ENCODE results near the gene NIT1. TPM values are rescaled to one million over a fixed set of nuclear protein-coding genes. Genes with fewer than 3 reads are reported as not detected.

Gene NIT1
- total and polyA plus RNA-seq, 2 donors (not counting 3 experiments of a cell fraction or from before 2014, with no cell fraction given), result 20.3 to 26.5 TPM

DNA sequence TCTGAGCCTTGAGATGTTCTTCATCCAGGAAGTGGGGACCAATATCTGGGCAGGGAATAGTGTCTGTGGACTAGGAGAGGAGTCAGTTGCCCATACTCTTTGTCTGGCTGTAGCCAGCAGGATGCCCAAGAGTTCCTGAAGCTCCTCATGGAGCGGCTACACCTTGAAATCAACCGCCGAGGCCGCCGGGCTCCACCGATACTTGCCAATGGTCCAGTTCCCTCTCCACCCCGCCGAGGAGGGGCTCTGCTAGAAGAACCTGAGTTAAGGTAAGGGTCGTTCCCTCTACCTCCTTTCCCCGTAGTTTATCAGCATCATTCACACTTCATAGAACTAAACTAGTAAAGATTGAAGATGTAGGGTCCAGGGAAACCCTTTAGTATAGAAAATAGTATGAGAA, 44.9 kb downstream of the NIT1 start:
- ChIA-PET CTCF (no interaction called here), POLR2A (no interaction called here)
- Histone ChIP-seq H3K4me1 (ENCODE audit: control insufficient read depth, extremely low read depth, insufficient read depth, low read length) (peaks cover 23% of the 10 kb centered on the region), H3K4me2 (ENCODE audit: insufficient read depth, low read length) (no peak overlapping the region), H3K9me1 (replicated peaks; ENCODE audit: control insufficient read depth, extremely low read depth, insufficient read depth, low read length) (no peaks in the 10 kb centered on the region), H3K4me3 (replicated peaks in 1 of 3; ENCODE audit: insufficient read depth in 1 of 3, low read depth in 1 of 3, low read length in 3 of 3) (no peak overlapping the region), H3K9me3 (replicated peaks; ENCODE audit: control insufficient read depth, insufficient read depth, low read length) (no peaks in the 10 kb centered on the region), H3K36me3 (ENCODE audit: control insufficient read depth in 2 of 2, extremely low read depth in 1 of 2, insufficient read depth in 2 of 2, low read length in 2 of 2) (peaks cover 0 to 11% of the 10 kb centered on the region in 2 experiments), H2AFZ (ENCODE audit: low read depth, low read length) (no peak overlapping the region), H4K20me1 (replicated peaks; ENCODE audit: control insufficient read depth, extremely low read depth, insufficient read depth, low read length) (no peaks in the 10 kb centered on the region), H3K9ac (replicated peaks; ENCODE audit: extremely low read depth, insufficient read depth, low read length) (no peak overlapping the region), H3K79me2 (ENCODE audit: control insufficient read depth, insufficient read depth, low read length) (peaks cover 7% of the 10 kb centered on the region), H3K27ac (ENCODE audit: insufficient read depth, low read depth, low read length) (no peak overlapping the region), H3K27me3 (ENCODE audit: control insufficient read depth in 2 of 2, insufficient read depth in 2 of 2, low read length in 2 of 2) (no peaks in the 10 kb centered on the region)
- no peak for DNase-seq (ENCODE audit: low read depth, low spot score)
- intact Hi-C loops (cut with micrococcal nuclease) (no loop called here), dilution Hi-C loops (cut with MboI; ENCODE audit: extremely low pct_ligation_motif_present, low sequenced_read_pairs) (no loop called here)
- TF ChIP-seq GATA2 (IDR thresholded peaks at IDR 0.05; ENCODE audit: insufficient read depth, insufficient read length, low read depth, low read length) (no peak), EZH2 (IDR thresholded peaks at IDR 0.05; ENCODE audit: borderline replicate concordance, low read depth, low read length, severe bottlenecking) (no peak), POLR2A (IDR thresholded peaks at IDR 0.05; ENCODE audit: low read depth, low read length) (no peak), MYC (IDR thresholded peaks at IDR 0.05; ENCODE audit: low read depth, low read length) (no peak), FOS (IDR thresholded peaks at IDR 0.05; ENCODE audit: borderline replicate concordance, insufficient read depth, low read length) (no peak), POLR2AphosphoS5 (IDR thresholded peaks at IDR 0.05; ENCODE audit: insufficient read depth, low read depth, low read length) (no peak), JUN (IDR thresholded peaks at IDR 0.05; ENCODE audit: borderline replicate concordance, insufficient read depth, insufficient read length, low read depth) (no peak)
- TF ChIP-seq, protein P1, sequence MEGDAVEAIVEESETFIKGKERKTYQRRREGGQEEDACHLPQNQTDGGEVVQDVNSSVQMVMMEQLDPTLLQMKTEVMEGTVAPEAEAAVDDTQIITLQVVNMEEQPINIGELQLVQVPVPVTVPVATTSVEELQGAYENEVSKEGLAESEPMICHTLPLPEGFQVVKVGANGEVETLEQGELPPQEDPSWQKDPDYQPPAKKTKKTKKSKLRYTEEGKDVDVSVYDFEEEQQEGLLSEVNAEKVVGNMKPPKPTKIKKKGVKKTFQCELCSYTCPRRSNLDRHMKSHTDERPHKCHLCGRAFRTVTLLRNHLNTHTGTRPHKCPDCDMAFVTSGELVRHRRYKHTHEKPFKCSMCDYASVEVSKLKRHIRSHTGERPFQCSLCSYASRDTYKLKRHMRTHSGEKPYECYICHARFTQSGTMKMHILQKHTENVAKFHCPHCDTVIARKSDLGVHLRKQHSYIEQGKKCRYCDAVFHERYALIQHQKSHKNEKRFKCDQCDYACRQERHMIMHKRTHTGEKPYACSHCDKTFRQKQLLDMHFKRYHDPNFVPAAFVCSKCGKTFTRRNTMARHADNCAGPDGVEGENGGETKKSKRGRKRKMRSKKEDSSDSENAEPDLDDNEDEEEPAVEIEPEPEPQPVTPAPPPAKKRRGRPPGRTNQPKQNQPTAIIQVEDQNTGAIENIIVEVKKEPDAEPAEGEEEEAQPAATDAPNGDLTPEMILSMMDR (IDR thresholded peaks at IDR 0.05; ENCODE audit: extremely low read depth in 1 of 2, insufficient read depth in 1 of 2, low read depth in 1 of 2, low read length in 2 of 2), result no peak
- TF ChIP-seq, protein P2, sequence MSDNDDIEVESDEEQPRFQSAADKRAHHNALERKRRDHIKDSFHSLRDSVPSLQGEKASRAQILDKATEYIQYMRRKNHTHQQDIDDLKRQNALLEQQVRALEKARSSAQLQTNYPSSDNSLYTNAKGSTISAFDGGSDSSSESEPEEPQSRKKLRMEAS (IDR thresholded peaks at IDR 0.05; ENCODE audit: insufficient read depth, insufficient read length), result no peak
- FAIRE-seq, result no peak
- no TSS peak for BruUV-seq (replicated peaks)

Measured in endothelial cell of umbilical vein (primary cell).